PC-3 (cell line): ENCODE data around the gene CPEB2.

Source experiments
- CTCF ChIP-seq: fragments of 300-600 bp; sonication (generic); conservative IDR thresholded peaks from 2 replicates; pipeline ENCODE4 v1.5.1; 2017; ENCODE audit warnings: antibody characterized with exemption, low read depth, mild to moderate bottlenecking, low read length
- EZH2 ChIP-seq: fragments of 300-600 bp; sonication (generic); IDR thresholded peaks from one replicate; pipeline ENCODE4 v1.6.1; 2017; ENCODE audit warnings: antibody characterized with exemption, mild to moderate bottlenecking, low read length; ENCODE audit not compliant: unreplicated experiment

- no peak for TF ChIP-seq CTCF
- no peak for TF ChIP-seq EZH2
Observed at GRCh38 chr4:14985843-14986242, 16.4 kb upstream of the CPEB2 start.
